ENCODE data around the gene OR52J3. TPM values are rescaled to one million over a fixed set of nuclear protein-coding genes. Genes with fewer than 3 reads are reported as not detected.

The OR52J3 gene
- total and polyA plus RNA-seq, 8 donors, result not detected

DNA sequence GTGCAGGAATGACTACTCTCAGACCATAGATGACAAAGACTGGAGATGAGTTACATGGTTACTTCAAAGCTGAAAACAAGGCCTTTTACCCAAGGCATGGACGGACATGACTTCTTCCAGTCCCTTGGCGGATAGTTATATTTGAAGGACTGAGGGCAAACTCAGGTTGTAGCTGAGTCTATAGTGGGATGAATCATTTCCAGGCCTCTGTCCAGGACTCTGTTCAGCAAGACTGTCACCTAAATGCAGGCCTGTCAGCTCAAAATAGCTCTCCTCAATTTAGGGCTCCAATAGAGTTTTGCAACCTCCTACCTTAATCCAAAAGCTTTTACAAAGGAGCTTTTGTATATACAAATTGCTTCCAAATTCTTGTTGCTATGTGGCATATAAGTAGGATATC, 24.3 kb upstream of the OR52J3 start:
- Histone ChIP-seq H3K9me3 (no peaks in the 10 kb centered on the region), H3K27ac (no peak overlapping the region), H3K36me3 (no peaks in the 10 kb centered on the region), H3K27me3 (no peaks in the 10 kb centered on the region), H3K4me1 (no peaks in the 10 kb centered on the region), H3K4me3 (no peak overlapping the region)
- intact Hi-C loops (cut with DNase I), result no loop called here
- no peak for ATAC-seq
- WGBS, 2 donors, result 81 to 92% methylated on average over 2 of the region's 2 CpGs
- DNase-seq, result no peak
- TF ChIP-seq, protein P1, sequence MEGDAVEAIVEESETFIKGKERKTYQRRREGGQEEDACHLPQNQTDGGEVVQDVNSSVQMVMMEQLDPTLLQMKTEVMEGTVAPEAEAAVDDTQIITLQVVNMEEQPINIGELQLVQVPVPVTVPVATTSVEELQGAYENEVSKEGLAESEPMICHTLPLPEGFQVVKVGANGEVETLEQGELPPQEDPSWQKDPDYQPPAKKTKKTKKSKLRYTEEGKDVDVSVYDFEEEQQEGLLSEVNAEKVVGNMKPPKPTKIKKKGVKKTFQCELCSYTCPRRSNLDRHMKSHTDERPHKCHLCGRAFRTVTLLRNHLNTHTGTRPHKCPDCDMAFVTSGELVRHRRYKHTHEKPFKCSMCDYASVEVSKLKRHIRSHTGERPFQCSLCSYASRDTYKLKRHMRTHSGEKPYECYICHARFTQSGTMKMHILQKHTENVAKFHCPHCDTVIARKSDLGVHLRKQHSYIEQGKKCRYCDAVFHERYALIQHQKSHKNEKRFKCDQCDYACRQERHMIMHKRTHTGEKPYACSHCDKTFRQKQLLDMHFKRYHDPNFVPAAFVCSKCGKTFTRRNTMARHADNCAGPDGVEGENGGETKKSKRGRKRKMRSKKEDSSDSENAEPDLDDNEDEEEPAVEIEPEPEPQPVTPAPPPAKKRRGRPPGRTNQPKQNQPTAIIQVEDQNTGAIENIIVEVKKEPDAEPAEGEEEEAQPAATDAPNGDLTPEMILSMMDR (IDR thresholded peaks at IDR 0.05), result no peak
- FAIRE-seq, result no peak

DNA sequence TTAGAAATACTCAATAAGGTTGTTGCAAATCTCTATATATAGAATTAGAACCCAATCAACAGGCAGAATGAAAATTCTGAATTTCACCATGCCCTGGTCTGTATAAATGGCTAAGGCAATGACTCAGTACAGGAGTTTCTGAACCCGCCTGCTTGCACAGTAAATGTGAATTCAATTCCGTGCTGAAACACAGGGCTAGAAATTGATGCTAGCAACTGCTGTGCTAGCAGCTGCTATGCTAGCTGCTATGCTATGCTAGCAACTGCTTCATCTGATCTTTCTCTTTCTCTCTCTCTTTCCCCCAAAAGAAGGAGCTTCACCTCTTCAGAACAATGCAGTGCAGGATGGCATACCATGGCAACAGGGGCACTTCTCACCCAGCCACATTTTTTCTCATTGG, 9.7 kb upstream of the OR52J3 start:
- no peak overlapping the region for H3K27ac ChIP-seq
- WGBS, 2 donors, result 59 to 70% methylated on average over 2 of the region's 2 CpGs
- no peak overlapping the region for H3K4me3 ChIP-seq
- no peaks in the 10 kb centered on the region for H3K27me3 ChIP-seq
- ATAC-seq (no peak), DNase-seq (no peak), FAIRE-seq (no peak)
- intact Hi-C loops (cut with DNase I), result no loop called here
- H3K9me3 ChIP-seq, result no peaks in the 10 kb centered on the region
- H3K4me1 ChIP-seq, result no peaks in the 10 kb centered on the region
- TF ChIP-seq, protein P1 (IDR thresholded peaks at IDR 0.05), result no peak
- no peaks in the 10 kb centered on the region for H3K36me3 ChIP-seq

DNA sequence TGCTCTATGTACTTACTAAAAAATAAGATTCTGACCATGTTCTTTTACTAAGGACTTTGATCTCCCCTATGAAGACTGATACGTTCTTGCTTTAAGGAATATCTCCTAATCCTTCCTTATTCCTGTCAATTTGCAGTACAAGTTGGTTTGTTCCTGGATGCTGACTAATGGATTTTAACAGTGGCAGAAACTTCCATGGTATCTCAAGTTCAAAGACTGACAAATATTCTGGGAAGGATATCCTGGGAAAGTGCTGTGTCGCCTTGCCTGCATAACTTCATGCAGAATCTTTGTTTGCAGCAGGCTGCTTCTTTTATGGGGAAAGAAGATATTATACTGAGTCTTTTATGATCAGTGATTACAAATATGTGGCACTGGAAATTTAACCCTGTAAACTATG, 8.4 kb upstream of the OR52J3 start:
- no peak for ATAC-seq
- 28 to 54% methylated on average over 2 of the region's 2 CpGs for WGBS, 2 donors
- H3K9me3 ChIP-seq, result no peaks in the 10 kb centered on the region

DNA sequence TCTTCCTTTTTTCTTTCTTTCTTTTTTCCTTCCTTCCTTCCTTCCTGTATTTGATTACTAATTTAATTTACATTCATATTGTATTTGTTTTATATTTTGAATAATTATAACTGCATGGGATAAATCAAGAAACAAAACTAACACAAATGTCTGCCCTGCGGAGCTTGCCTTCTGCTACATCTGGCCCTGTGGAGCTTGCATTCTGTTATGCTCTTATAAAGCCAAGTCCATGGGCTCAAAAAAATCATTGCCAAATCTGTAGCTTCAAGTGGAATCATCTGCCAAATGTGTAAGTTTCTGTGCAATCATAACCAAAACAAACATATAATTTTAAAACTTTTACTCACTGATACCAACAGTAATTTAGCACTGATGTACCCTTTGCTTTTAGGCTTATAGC, 8.0 kb upstream of the OR52J3 start:
- TF ChIP-seq, protein P1 (IDR thresholded peaks at IDR 0.05), result no peak
- FAIRE-seq, result no peak
- DNase-seq, result no peak
- H3K4me3 ChIP-seq, result no peak overlapping the region
- no peaks in the 10 kb centered on the region for H3K9me3 ChIP-seq
- H3K4me1 ChIP-seq, result no peaks in the 10 kb centered on the region
- no peak for ATAC-seq
- intact Hi-C loops (cut with DNase I), result no loop called here
- no peaks in the 10 kb centered on the region for H3K27me3 ChIP-seq
- no peaks in the 10 kb centered on the region for H3K36me3 ChIP-seq
- 93 to 97% methylated on average over 1 of the region's 1 CpG for WGBS, 2 donors
- no peak overlapping the region for H3K27ac ChIP-seq

More for the DNA sequence above, 8.4 kb upstream of the OR52J3 start:
- no peaks in the 10 kb centered on the region for H3K36me3 ChIP-seq
- no peak overlapping the region for H3K27ac ChIP-seq
- intact Hi-C loops (cut with DNase I), result no loop called here
- TF ChIP-seq, protein P1 (IDR thresholded peaks at IDR 0.05), result no peak
- FAIRE-seq (no peak), DNase-seq (no peak)
- no peak overlapping the region for H3K4me3 ChIP-seq
- no peaks in the 10 kb centered on the region for H3K27me3 ChIP-seq
- H3K4me1 ChIP-seq, result no peaks in the 10 kb centered on the region

DNA sequence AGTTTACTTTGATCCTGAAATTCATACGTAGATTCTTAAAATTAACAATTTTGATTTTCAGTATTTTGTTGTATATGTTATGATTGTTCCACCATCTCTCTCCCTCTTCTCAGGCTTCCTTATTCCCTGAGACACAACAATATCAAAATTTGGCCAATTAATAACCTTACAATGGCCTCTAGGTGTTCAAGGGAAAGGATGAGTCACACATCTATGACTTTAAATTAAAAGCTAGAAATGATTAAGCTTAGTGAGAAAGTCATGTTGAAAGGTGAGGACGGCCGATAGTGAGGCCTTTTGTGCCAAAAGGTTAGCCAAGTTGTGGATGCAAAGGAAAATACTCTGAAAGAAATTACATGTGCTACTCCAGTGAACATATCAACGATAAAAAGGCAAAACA, 5.5 kb upstream of the OR52J3 start:
- DNase-seq (no peak), FAIRE-seq (no peak), ATAC-seq (no peak)
- H3K9me3 ChIP-seq, result no peaks in the 10 kb centered on the region
- no peak overlapping the region for H3K27ac ChIP-seq
- TF ChIP-seq, protein P1 (IDR thresholded peaks at IDR 0.05), result no peak
- H3K27me3 ChIP-seq, result no peaks in the 10 kb centered on the region
- no peaks in the 10 kb centered on the region for H3K36me3 ChIP-seq
- WGBS, 2 donors, result 37 to 52% methylated on average over 4 of the region's 4 CpGs
- intact Hi-C loops (cut with DNase I), result no loop called here
- H3K4me3 ChIP-seq, result no peak overlapping the region
- no peaks in the 10 kb centered on the region for H3K4me1 ChIP-seq
